Body of pancreas (tissue), 4 donors: ENCODE measurements around the gene PCDHGA6. TPM values are rescaled to one million over a fixed set of nuclear protein-coding genes. Genes with fewer than 3 reads are reported as not detected.

Experiments
- ATAC-seq: fragments of 150-250 bp; one replicate; pipeline ENCODE4 v1.9.1; 2016
- DNase-seq, 4 donors: peaks; one replicate each; pipeline ENCODE4 v3.0.0-alpha.2; 2019
- H3K27ac ChIP-seq, 4 donors: fragments of 200-600 bp; sonication (generic); 1 replicate in 3 of 4; 2 replicates in 1 of 4; pipeline versions ENCODE4 v1.5.1 to v1.6.1; 2016 to 2019; ENCODE audit warnings: mild to moderate bottlenecking in 1 of 4, mixed read lengths in 1 of 4, moderate library complexity in 1 of 4
- H3K27me3 ChIP-seq, 2 donors: fragments of 200-600 bp; sonication (generic); one replicate each; pipeline ENCODE4 v1.6.0; 2016; ENCODE audit warnings: mild to moderate bottlenecking in 1 of 2
- H3K36me3 ChIP-seq, 2 donors: fragments of 200-600 bp; sonication (generic); replicated peaks in 1 of 2; 2 replicates each; pipeline ENCODE4 v1.5.1; 2016; ENCODE audit warnings: low read depth in 2 of 2; ENCODE audit not compliant: insufficient read depth in 1 of 2
- H3K4me1 ChIP-seq: fragments of 200-600 bp; sonication (generic); one replicate; pipeline ENCODE4 v1.6.0; 2016
- H3K4me3 ChIP-seq, 2 donors: fragments of 200-600 bp; sonication (generic); 1 replicate in 1 of 2; 2 replicates in 1 of 2; pipeline ENCODE4 v1.5.1; 2016 to 2019
- H3K9me3 ChIP-seq, 3 donors: fragments of 200-600 bp; sonication (generic); 1 replicate in 2 of 3; 2 replicates in 1 of 3; pipeline ENCODE4 v1.5.1; 2016
- CTCF ChIP-seq, 7 experiments: fragments of 450-650 bp in 4 of 7; fragments of 200-600 bp in 3 of 7; sonication (generic) in 3 of 7; IDR thresholded peaks; one replicate each; pipeline ENCODE4 v1.5.1; 2016 to 2019; ENCODE audit warnings: antibody characterized with exemption in 7 of 7
- POLR2A ChIP-seq, 3 donors: fragments of 450-650 bp; IDR thresholded peaks; one replicate each; pipeline ENCODE4 v1.6.1; 2016; ENCODE audit warnings: antibody characterized with exemption in 3 of 3, mild to moderate bottlenecking in 2 of 3
- WGBS, 2 donors: methylation state at CpG; one replicate each; pipeline ENCODE4 v1.1.5; 2017; 5-methylcytosine and 5-hydroxymethylcytosine counted together
- intact Hi-C: fragments of 100-400 bp; cut with DNase I; formaldehyde crosslinking; loops from one replicate; pipeline ENCODE4 v1.15.1; 2023
- total RNA-seq, 2 donors: library from RNA; depleted of rRNA; stranded (reverse); fragments of >200 nt; gene quantifications; one replicate each; pipeline ENCODE4 v1.1.0, GENCODE V29; 2016

Gene PCDHGA6
- total RNA-seq, 2 donors from 2014 or later: 5.2 to 11.2 TPM

DNA sequence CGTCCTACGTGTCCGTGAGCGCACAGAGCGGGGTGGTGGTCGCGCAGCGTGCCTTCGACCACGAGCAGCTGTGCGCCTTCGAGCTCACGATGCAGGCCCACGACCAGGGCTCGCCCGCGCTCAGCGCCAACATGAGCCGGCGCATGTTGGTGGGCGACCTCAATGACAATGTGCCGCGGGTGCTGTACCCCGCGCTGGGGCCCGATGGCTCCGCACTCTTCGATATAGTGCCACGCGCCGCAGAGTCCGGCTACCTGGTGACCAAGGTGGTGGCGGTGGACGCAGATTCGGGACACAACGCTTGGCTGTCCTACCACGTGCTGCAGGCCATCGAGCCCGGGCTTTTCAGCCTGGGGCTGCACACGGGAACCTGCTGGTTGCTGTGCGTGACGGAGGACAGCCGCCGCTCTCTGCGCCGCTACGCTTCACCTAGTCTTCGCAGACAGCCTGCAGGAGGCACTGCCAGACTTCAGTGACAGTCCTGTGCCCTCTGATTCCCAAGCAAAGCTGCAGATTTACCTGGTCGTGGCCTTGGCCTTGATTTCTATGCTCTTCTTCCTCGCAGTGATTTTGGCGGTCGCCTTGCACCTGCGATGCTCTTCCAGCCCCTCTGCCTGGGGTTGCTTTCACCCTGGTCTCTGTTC is 54.2 kb downstream of the PCDHGA6 start:
- no peak for ATAC-seq
- Histone ChIP-seq H3K27ac (no peak overlapping the region), H3K9me3 (peaks cover 0 to 79% (median 2%) of the 10 kb centered on the region in 3 donors), H3K36me3 (no peaks in the 10 kb centered on the region), H3K27me3 (no peaks in the 10 kb centered on the region), H3K4me3 (no peak overlapping the region), H3K4me1 (no peaks in the 10 kb centered on the region)
- 22 to 25% methylated on average over 11 to 53 of the region's 53 CpGs for WGBS, 2 donors
- TF ChIP-seq POLR2A (IDR thresholded peaks at IDR 0.05) (no peak), CTCF (IDR thresholded peaks at IDR 0.05) (no peak)
- no peak for DNase-seq
- intact Hi-C loops: no loop called here

Other genes starting within 250 kb of the PCDHGA6 start
- 10 to 100 TPM in 1 of 2 donors, 1 to 10 TPM in 1; 4.3 to 10.6 TPM for gene PCDHB5, start 238.7 kb upstream of the PCDHGA6 start, total RNA-seq
- 1 to 10 TPM in 1 of 2 donors, under 1 TPM in 1; 0.33 to 1.0 TPM for gene PCDHB6, start 223.8 kb upstream of the PCDHGA6 start, total RNA-seq
- gene PCDHB7, start 201.2 kb upstream of the PCDHGA6 start, total RNA-seq: under 1 TPM in 1 of 2 donors, not detected in 1; 0.52 TPM
- under 1 TPM; 0.33 to 0.52 TPM for gene PCDHB8, start 196.1 kb upstream of the PCDHGA6 start, total RNA-seq
- gene PCDHB16, start 191.5 kb upstream of the PCDHGA6 start, total RNA-seq: 1 to 10 TPM; 2.1 to 4.6 TPM
- 10 to 100 TPM in 1 of 2 donors, under 1 TPM in 1; 0.78 to 19.8 TPM for gene PCDHB9, start 186.7 kb upstream of the PCDHGA6 start, total RNA-seq
- 1 to 10 TPM; 1.3 to 2.3 TPM for gene PCDHB10, start 181.5 kb upstream of the PCDHGA6 start, total RNA-seq
- 1 to 10 TPM; 4.4 to 4.9 TPM for gene PCDHB11, start 174.3 kb upstream of the PCDHGA6 start, total RNA-seq
- 1 to 10 TPM; 2.0 to 3.4 TPM for gene PCDHB12, start 165.2 kb upstream of the PCDHGA6 start, total RNA-seq
- 1 to 10 TPM; 6.5 to 7.6 TPM for gene PCDHB13, start 160.0 kb upstream of the PCDHGA6 start, total RNA-seq
- 1 to 10 TPM; 3.4 to 7.3 TPM for gene PCDHB14, start 150.5 kb upstream of the PCDHGA6 start, total RNA-seq
- 1 to 10 TPM; 3.1 to 3.6 TPM for gene PCDHB15, start 128.5 kb upstream of the PCDHGA6 start, total RNA-seq
- gene SLC25A2, start 69.8 kb upstream of the PCDHGA6 start, total RNA-seq: not detected
- 10 to 100 TPM; 28.7 to 32.2 TPM for gene TAF7, start 53.1 kb upstream of the PCDHGA6 start, total RNA-seq
- gene PCDHGA1, start 43.4 kb upstream of the PCDHGA6 start, total RNA-seq: under 1 TPM; 0.33 to 0.78 TPM
- gene PCDHGA2, start 35.1 kb upstream of the PCDHGA6 start, total RNA-seq: 1 to 10 TPM; 2.0 to 2.9 TPM
- 10 to 100 TPM in 1 of 2 donors, 1 to 10 TPM in 1; 4.2 to 11.2 TPM for gene PCDHGA3, start 30.1 kb upstream of the PCDHGA6 start, total RNA-seq
- gene PCDHGB1, start 23.8 kb upstream of the PCDHGA6 start, total RNA-seq: 1 to 10 TPM; 3.9 to 6.9 TPM
- 10 to 100 TPM in 1 of 2 donors, 1 to 10 TPM in 1; 6.7 to 10.9 TPM for gene PCDHGA4, start 18.9 kb upstream of the PCDHGA6 start, total RNA-seq
- 1 to 10 TPM; 2.3 to 9.3 TPM for gene PCDHGB2, start 13.9 kb upstream of the PCDHGA6 start, total RNA-seq
- 1 to 10 TPM; 5.6 to 6.0 TPM for gene PCDHGA5, start 9.7 kb upstream of the PCDHGA6 start, total RNA-seq
- 10 to 100 TPM in 1 of 2 donors, 1 to 10 TPM in 1; 4.2 to 10.2 TPM for gene PCDHGB3, start 3.6 kb upstream of the PCDHGA6 start, total RNA-seq
- gene PCDHGA7, start 8.9 kb downstream of the PCDHGA6 start, total RNA-seq: 1 to 10 TPM; 5.2 to 7.6 TPM
- 1 to 10 TPM; 3.6 to 4.9 TPM for gene PCDHGB4, start 13.8 kb downstream of the PCDHGA6 start, total RNA-seq
- gene PCDHGA8, start 18.7 kb downstream of the PCDHGA6 start, total RNA-seq: 10 to 100 TPM in 1 of 2 donors, 1 to 10 TPM in 1; 4.2 to 10.2 TPM
- 10 to 100 TPM in 1 of 2 donors, 1 to 10 TPM in 1; 7.8 to 15.2 TPM for gene PCDHGB5, start 24.1 kb downstream of the PCDHGA6 start, total RNA-seq
- 1 to 10 TPM; 4.9 to 8.2 TPM for gene PCDHGA9, start 28.9 kb downstream of the PCDHGA6 start, total RNA-seq
- 1 to 10 TPM; 4.6 to 8.0 TPM for gene PCDHGB6, start 34.1 kb downstream of the PCDHGA6 start, total RNA-seq
- gene PCDHGA10, start 39.1 kb downstream of the PCDHGA6 start, total RNA-seq: 1 to 10 TPM; 5.3 to 5.4 TPM
- gene PCDHGB7, start 43.8 kb downstream of the PCDHGA6 start, total RNA-seq: 1 to 10 TPM; 7.0 to 7.9 TPM
- gene PCDHGA11, start 47.2 kb downstream of the PCDHGA6 start, total RNA-seq: 1 to 10 TPM; 4.9 to 6.9 TPM
- 1 to 10 TPM; 5.3 to 5.4 TPM for gene PCDHGA12, start 56.6 kb downstream of the PCDHGA6 start, total RNA-seq
- 10 to 100 TPM in 1 of 2 donors, 1 to 10 TPM in 1; 9.6 to 16.1 TPM for gene PCDHGC3, start 102.1 kb downstream of the PCDHGA6 start, total RNA-seq
- 1 to 10 TPM; 1.6 to 2.0 TPM for gene PCDHGC4, start 111.1 kb downstream of the PCDHGA6 start, total RNA-seq
- gene PCDHGC5, start 115.2 kb downstream of the PCDHGA6 start, total RNA-seq: 1 to 10 TPM; 2.0 to 3.1 TPM
- 10 to 100 TPM; 28.3 to 47.0 TPM for gene DIAPH1, start 245.1 kb downstream of the PCDHGA6 start, total RNA-seq